GM18526 (cell line): ENCODE data around the gene MAP3K9.

ENCODE experiments used
- POLR2A ChIP-seq: IDR thresholded peaks from 3 replicates; pipeline ENCODE4 v1.6.1; 2011; ENCODE audit not compliant: insufficient read length; ENCODE audit errors: extremely low read depth

MAP3K9 gene

DNA sequence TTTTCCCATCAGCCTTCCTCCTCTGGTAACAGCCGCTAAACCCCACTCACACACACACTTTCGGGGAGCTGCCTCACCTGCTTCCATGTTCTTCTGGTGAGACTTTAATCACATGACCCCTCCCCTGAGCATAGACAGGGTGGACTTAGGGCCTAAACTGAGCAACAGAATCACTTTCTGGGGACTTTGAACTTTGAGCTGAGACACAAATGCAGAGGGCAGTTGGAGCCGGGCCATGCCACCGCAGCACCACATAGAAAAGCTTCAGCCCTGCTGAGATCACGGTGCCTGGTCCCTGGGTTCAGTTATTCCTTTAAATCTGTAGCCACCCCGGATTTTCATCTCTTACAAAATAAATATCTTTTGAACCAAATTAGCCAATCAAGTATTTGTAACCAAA, 18.4 kb upstream of the MAP3K9 start:
- TF ChIP-seq POLR2A, result no peak

GRCh38 chr14:70827347-70827746, 18.0 kb upstream of the MAP3K9 start:
- no peak for TF ChIP-seq POLR2A

GRCh38 chr14:70823281-70823680, 14.0 kb upstream of the MAP3K9 start:
- TF ChIP-seq POLR2A, result no peak

DNA sequence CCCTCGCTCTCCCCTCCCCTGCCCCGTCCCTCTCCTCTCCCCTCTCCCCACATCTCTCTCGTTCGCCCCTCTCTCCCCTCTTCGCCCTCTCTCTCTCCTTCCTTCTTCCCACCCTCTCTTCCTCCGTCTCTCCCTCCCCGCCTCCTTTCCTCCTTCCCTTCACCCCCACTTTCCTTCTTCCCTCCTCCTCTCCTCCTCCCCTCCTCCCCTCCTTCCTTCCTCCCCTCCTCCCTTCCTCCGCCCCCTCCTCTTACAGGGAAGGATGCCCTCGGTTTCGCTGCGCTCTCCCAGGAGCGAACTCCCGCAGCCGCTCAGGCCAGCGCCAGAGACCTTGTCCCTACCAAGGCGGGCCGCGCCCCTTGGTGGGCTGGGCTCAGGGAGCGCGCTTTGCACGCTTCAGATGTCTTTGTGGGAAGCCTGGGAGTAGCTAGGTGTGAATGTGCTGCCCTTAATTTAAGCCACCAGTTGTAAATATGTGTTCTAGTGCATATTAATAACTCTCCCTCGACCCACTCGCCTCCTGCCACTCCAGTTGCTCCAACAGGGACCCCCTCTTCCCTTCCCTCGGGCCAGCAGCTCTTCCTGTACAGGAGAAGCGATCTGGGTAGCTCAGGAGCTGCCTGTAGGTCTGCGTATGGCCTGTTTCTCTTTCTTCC, 13.3 kb upstream of the MAP3K9 start:
- no peak for TF ChIP-seq POLR2A

DNA sequence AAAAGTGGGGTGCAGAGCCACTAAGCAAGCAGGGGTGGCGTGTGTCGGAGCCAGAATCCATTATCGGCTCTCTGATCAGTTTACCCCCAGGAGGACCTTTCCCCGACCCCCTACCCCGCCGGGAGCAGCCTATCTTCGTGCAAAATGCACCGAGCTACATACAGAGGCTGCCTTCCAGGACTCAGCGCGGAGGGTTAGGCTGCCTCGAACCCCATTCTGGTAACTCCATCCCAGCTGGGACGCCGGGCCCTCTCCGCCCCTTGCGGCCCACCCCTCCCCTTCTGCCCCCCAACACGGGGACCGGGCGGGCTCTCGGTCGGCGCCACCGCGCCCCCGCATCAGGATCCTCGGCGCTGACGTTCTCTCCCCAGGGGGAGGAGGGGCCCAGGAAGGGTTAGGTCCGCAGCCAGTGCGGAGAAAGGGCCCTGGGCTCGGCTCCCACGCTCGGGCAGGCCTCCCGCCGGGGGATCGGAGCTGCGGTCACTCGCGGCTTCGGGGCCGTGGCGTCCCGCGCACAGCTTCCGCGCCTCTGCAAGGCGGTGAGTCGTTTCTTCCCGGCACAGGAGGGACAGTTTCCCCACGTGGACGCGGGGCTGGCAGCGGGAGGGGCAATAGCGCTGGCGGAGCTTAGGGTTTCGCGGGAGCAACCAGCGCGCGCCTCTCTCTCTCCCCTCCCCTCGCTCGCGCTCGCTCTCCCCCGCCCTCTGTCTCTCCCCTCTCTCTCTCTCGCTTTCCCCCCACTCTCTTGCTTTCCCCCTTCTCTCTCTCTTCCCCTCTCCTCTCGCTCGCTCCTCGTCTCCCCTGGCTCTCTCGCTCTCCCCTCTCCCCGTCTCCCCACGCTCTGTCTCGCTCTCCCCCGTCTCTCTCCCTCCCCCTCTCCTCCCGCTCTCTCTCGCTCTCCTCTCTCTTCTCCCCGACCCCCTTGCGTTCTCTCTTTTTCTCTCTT, 12.5 kb upstream of the MAP3K9 start:
- TF ChIP-seq POLR2A, result no peak

DNA sequence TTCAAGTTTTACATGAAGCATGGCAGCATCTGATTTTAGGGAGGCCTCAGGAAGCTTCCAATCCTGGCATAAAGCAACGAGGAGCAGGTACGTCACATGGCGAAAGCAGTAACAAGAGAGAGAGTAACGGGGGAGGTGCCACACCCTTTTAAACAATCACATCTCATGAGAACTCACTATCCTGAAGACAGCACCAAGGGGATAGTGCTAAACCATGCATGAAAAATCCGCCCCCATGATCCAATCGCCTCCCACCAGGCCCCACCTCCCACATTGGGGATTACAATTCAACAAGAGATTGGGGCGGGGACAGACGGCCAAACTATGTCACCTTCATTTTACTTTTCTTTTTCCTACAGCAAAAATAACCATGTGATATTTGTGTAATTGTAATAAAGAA, 7.2 kb upstream of the MAP3K9 start:
- no peak for TF ChIP-seq POLR2A

GRCh38 chr14:70814466-70814865, 5.2 kb upstream of the MAP3K9 start:
- no peak for TF ChIP-seq POLR2A

DNA sequence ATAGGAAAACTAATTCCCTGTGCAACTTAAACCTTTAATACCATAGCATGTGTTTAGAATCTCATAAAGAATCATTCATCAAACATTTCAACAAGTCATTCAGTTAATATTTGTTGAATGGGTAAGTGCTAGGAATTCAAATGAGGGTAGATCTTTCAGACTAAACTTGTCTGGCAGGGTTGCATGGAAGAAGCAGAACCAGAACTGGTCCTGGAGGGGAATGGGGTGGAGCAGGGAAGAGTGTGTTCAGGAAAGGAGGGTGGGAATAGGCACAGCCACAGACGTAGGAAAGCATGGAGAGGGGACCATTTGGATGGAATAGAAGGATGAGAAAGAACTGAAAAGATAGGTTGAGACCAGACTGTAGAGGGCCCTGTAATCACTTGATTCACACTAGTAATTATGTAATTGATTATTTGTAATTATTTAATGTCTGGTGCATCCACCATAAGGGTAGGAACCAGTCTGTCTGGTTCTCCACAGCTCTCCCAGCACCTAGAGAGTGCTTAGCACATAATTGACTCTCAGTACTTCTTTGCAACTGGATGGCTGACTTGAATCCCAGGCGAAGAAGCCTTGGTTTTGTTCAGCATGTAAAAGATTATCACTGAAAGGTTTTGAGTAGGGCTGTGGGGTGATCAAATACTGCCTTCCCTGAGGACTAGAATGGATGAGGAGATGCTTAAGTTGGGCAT, 3.0 kb upstream of the MAP3K9 start:
- no peak for TF ChIP-seq POLR2A

GRCh38 chr14:70811578-70811977, 2.3 kb upstream of the MAP3K9 start:
- TF ChIP-seq POLR2A, result no peak

GRCh38 chr14:70811050-70811449, 1.7 kb upstream of the MAP3K9 start:
- TF ChIP-seq POLR2A, result no peak

GRCh38 chr14:70810621-70811020, 1.3 kb upstream of the MAP3K9 start:
- no peak for TF ChIP-seq POLR2A

GRCh38 chr14:70808416-70809224, 693 bp downstream of the MAP3K9 start:
- TF ChIP-seq POLR2A, result no peak

GRCh38 chr14:70807898-70808415, 1.4 kb downstream of the MAP3K9 start:
- peak; percentile 28 for TF ChIP-seq POLR2A

DNA sequence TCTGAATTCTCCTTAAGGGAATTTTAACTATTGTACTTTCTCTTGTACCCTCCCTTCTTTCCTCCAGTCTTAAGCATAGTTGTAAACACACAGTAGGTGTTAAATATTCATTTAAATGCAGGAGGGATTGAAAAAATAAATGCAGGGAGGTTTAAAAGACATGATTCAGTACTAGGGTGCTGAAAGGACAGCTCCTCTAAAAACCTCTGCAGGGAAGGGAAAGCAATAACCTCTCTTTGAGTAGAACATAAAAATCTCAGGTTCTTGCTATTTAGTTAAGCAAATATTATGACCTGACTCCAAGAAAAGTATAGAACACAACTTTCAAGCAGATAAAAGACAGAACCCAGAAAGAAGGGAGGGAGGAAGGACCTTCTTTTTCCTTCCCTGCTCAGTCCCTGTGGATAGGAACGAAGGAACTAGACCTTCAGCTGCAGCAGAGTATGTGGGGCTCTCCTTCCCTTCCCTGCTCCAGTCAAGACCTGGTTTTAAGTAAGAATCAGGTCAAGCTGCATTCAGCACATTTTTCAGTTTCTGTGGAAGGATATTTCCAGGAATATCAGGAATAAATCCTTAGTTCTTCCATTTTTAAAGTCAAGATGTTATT, 4.7 kb downstream of the MAP3K9 start:
- no peak for TF ChIP-seq POLR2A
